Activated gamma-delta T cell treated with Interleukin-2 at 50 U/mL for 16 hours (primary cell): Measurements from ENCODE around the gene PRSS21.
A peak's percentile ranks its signal among the peaks of the same experiment; 100 is the strongest.

ENCODE experiments used
- DNase-seq: peaks from one replicate; pipeline ENCODE4 v3.0.0-alpha.2; 2020

Gene PRSS21

GRCh38 chr16:2826591-2827373, 9.7 kb downstream of the PRSS21 start:
- DNase-seq = no peak

DNA sequence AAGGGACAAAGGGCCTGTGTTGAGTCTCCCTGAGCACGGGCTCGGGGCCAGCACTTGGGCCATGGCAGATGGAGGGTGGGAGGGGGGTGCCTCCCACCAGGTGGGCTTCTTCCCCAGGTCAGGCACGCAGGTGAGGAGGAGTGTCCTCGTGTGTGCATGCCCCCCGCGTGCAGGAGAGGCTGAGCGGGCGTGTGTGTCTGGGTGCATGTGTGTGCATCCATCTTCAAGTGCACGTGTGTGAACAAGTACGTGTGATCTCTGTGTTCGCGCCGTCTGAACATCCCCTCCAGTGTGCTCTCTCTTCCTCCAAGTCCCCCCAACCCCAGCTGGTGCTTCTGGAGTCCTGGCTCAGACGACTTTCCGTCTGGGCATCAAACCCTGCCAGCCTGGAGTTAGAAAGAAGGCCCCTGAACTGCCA, 10.3 kb downstream of the PRSS21 start:
- no peak for DNase-seq

DNA sequence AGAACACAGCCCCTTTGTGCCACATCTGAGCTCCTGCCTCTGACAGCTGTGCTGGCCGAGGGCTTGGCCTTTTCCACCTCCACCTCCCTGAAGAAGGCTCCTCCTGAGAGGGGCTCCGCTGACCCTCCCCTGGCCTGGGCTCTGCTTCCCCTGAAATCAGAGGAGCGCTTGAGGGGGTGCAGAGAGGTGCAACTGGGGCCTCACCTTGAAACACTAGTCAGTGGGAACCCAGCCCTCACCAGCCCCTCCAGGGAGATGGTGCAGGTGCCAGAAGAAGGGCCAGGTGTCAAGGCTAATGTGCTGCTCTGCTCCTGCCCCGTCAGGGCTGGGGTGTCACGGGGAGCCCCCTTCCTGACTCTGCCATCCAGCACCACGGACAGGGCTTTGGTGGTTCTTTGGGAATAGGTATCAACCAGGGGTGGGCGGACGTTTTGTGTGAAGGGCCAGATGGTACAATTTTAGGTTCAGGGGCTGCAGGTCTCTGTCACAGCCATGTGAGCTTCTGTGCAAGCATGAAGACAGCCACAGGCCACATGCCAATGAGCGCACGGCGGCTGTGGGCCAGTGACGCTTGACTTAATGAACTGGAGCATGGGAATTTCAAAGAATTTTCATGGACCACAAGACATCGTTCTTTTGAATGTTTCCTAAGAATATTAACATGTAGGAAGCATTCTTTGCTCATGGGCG, 10.9 kb downstream of the PRSS21 start:
- DNase-seq = no peak

DNA sequence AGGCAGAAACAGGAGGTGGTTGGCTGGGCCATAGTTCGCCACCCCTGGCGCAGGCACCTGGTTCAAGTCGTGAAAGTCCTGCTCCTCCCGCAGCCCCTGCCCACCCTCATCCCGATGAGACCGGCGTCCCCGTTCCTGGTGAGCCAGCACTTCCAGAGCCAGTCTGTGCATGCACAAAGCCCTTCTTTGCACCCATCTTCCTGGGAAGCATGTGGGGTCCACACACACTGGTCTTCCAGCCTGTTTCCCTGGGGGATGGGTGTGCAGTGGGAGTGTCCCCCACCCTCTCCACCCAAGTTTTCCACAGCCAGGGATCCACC, 11.4 kb downstream of the PRSS21 start:
- no peak for DNase-seq

DNA sequence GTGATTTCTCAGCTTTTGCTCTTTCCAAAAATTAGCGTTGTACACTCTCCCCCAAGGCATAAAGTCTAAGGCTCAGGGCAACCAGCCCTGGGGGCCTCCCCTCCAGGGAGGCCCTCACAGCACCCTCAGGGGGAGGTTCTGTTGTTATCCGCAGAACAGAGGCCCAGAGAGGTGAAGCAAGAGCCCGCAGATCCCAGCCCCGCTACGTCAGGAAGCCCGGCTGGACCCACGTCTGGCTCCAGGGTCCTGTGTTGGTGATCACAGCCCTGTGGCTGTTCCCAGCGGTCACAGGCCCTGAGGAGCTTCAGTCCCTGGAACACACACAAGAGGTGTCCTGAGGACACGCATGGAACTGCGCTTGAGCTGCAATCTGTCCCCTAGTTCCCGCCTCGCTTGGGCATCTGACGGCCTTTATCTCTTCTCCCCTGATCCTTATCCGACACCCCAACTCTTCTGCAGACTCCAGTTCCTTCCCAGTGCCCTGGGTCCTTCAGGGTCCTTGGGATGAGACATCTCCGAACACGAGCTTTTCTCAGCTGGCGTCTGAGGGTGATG, 11.9 kb downstream of the PRSS21 start:
- DNase-seq = no peak

DNA sequence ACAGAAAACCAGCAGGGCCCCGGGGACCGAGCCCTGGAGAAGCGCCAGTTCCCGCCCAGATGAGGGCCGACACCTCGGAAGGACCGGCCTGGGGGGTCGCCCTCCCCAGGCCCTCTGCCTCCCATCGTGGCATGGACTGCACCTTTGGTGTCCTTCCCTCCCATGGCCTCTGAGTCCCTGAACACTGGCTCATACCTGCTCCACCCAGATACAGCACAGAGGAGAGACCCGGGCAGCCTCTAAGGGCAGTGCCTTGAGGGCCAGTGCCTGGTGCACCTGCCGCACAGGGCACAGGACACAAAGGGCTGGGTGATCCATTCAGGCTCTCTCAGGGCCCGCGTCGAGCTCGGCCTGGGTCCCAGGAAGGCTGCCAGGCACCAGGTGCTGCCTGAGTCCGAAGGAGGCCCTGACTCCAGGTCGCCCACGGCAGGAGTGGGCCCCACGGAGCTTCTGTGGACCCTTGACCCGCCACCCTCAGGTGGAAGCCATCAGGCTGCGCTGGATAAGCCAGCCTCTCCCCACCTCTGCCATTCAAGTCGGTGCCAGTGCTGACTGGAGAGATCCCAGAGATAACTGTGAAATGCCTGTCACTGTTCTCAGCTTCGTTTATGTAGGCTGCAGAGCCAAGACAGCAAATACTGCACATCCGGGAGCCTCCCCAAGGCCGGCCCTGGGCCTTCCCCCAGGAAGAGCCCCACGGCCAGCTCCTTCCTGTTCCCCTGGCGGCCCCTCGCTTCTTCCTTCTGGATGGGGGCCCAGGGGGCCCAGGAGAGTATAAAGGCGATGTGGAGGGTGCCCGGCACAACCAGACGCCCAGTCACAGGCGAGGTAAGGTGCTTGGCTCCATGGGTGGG, 12.7 kb downstream of the PRSS21 start, which contains the start of gene ZG16B:
Gene ZG16B, plus strand, starts transcription at position 803 of the 854 bp plus-strand sequence. CDS start 139 bp downstream, outside the sequence.
- no peak for DNase-seq

DNA sequence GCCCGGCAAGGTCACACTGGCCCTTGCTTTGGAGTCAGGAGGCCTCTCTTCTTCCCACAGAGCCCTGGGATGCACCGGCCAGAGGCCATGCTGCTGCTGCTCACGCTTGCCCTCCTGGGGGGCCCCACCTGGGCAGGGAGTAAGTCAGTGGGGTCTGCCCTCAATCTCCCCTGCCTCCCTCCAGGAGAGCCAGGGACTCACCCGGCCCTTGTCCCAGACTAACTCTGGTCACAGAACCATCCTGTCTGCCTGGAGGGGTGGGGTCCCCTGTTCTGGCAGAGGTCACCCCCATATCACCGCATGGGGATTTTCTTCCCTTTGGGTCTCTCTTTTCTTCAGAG, 13.3 kb downstream of the PRSS21 start:
- DNase-seq = no peak

DNA sequence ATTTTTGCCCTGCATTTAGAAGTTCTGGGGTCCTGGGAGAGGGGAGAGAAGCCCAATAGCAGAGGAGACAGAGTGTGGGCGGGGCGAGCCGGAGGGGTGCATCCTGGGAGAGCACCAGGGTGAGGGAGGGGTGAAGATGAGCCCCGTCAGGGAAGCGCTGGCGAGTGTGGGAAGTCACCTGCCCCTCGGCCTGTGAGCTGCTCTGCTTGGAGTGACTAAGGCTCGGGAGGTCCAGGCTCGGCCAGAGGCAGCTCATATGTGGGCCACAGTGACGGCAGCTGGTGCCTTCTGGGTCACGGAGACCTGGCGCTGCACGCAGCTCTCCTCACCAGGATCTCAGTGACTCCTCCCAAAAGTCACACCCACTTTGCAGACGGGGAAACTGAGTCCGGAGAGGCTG, 14.2 kb downstream of the PRSS21 start:
- DNase-seq = no peak

DNA sequence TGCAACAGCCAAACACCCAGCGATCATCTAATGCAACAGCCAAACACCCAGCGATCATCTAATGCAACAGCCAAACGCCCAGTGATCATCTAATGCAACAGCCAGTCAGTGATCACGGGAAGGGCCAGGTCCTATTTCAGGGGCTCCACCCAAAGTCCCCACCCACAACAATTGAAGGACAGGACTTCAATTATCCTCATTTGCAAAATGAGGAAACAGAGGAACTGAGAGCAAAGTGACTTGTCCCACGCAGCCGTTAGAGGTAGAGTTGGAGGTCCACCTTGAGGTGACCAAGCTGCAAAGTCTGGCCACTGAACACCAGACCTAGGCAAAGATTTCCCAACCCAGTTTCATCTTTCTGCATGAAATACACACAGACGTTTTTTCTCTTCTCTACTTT, 16.7 kb downstream of the PRSS21 start:
- DNase-seq = no peak

DNA sequence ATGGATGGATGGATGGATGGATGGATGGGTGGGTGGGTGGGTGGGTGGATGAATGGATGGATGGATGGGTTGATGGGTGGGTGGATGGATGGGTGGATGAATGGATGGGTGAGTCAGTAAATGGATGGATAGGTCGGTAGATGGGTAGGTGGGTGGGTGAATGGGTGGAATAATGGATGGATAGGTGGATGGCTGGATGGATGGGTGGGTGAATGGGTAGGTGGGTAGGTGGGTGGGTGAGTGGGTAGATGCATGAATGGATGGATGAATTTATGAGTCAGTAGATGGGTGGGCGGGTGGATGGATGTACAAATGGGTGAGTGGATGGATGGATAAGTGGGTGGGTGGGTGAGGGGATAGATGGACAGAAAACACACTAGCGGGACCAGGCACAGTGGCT, 17.9 kb downstream of the PRSS21 start:
- no peak for DNase-seq

DNA sequence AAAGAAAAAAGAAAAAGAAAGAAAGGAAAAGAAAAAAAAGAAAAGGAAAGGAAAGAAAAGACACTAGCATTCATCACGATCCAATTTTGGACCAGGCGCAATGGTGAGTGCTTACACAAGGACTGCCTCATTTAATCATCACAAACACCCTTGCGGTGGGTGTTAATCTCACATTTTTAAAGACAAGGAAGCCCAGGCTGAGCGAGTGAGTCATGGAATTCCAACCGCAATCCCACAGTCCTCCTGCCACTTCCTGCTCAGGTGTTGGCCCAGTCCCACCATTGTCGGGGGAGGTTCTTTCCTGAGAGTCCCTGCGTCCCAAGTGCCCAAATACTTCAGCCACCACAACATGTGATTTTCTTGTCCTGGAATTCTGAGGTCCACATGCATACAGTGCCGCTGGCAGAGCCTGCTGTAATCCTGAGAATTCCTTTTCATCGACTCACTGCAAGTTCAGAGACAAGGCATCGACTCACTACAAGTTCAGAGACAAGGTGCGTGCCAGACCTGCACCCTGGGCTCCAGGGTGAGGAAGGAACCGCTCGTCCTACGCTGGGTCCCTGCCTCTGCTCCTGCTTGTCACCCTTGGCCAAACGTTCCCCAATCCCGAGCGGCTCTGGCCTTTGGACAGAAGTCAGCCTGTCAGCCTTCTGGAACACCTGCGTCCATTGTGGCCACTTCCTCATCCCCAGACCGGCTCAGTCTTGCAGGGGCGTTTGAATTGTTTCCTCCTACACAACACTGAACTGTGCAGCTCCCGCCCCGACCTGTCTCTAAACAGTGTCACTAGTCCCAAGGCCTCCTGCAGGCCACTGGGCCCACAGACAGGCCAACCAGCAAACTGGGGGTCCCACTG, 18.8 kb downstream of the PRSS21 start:
- no peak for DNase-seq

DNA sequence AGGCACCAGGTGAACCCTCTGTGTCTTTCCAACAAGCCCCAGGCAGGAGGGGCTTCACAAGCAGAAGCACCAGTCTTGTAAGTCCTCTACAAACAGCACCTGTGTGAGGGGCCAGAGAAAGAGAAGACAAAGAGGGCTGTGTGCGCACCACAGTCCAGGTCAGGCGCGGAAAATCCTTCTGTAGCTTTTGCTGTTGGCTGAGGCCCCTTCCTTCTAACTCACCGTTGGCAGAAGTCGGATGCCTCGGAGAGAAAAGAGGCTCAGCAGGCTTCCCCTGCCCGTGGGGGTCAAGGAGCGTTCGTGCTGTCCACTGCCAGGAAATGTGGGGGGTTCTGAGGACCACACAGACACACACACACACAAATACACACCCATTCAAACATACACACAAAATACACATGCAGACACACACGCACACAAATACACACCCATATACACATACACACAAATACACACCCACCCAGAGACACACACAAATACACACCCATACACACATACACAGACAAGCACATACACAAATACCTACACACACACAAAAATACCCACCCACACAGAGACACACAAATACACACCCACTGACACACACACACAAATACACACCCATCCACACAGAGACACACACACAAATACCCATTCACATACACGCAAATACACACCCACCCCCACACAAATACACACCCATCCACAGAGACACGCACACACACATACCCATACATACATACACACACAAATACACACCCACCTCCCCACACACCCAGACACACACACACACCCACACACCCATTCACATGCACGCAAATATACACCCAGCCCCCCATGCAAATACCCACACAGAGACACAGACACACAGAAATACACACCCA, 19.8 kb downstream of the PRSS21 start:
- no peak for DNase-seq

DNA sequence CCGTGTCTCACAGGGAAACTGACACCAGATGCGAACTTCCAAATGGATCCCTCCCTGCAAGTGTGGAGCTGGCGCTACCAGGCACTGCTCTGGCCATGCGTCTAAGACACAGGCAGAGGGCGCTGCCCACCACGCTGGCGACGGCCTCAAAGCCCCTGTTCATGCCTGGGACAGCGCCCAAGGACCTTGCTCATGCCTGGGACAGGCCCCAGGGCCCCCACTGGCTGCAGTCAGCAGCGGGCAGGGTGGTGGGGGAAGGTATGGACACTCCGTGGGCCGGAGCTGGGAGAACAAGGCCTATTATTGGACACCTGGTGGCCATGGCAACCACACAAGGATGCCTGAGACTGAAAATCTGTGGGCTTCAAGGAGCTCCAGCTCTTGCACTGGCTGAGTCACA, 21.9 kb downstream of the PRSS21 start:
- DNase-seq = peak; percentile 55

- no peak for DNase-seq
Observed at GRCh38 chr16:2839650-2840450, 22.8 kb downstream of the PRSS21 start.

DNA sequence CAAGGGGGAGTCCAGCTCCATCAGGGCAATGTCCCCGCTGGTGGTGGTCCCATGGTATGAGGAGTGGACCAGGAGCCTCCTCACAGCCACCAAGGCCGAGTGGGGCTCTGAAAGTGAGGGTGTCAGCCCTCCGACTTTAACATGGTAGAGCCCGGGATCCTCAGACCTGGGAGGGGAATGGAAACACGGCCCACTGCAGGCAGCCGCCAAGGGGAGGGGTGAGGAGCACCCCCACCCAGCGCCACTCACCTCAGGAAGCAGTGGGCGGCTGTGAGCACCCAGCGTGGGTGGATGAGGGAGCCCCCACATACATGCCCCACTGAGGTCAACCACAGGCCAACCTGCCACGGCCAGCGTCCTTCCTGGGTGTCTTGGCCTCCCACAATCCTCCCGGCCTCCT, 23.9 kb downstream of the PRSS21 start:
- DNase-seq = no peak

DNA sequence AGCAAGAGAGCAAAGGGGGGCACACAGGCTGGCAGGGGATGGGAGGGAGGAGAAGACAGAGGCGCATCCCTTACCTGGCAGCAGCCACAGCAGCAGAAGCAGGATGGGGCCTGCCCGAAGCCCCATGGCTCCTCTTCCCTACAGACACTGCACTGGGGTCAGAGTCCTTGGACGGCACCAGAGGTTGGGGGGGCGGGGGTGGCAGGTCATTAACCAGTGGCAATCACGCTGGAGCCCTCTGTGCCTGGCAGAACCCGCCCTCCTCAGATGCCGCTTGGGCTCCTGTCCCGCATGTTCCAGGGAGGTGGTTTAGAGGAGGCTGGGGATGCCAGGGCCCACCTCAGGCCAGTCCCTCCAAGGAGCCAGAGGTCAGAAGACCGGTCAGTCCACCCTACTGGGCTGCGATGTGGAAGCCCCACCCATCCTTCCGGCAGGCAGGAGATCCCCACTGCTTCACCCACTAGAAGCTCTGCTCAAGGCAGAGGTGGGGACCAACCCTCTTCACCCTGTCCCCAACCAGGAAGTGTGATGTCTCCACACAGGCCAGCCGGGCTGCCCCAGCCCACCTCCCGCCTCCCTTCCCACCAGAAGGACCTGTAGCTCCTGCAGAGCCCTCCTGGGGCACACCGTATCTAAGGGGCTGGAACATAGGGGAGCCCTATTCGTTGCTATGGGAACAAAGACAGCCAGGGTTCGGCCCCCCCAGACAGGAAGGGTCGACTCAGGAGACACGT, 24.7 kb downstream of the PRSS21 start:
- no peak for DNase-seq

DNA sequence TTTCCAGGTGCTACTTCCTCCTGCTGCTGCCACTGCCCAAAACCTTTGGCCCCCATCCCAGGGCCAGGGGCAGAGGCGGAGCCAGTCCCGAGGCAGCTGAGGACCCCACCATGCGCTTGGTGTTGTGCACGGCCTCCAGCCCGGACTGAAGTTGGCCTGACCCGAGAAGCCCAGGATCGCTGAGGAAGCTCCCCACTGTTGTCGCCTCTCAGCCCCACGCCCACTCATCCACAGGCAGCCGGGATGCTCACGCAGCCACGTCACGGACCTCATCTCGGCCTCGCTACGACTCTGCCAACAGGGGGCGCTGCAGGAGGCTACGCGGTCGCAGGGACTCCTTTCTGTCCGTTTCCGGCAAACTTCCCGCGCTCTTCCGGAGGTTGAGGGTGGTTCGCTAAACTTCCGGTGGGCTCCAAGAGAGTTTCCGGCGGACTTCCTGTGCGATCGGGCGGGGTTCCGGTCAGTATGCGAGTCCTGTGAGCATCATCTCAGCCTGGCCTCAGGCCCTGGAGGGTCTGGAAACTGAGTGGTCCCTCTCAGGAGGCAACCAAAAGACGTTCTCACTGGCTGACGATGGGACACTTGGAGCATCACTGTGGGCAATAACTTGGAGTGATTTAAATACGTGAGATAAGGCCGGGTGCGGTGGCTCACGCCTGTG, 25.4 kb downstream of the PRSS21 start:
- peak; percentile 77 for DNase-seq

GRCh38 chr16:2843526-2843925, 26.5 kb downstream of the PRSS21 start:
- no peak for DNase-seq

DNA sequence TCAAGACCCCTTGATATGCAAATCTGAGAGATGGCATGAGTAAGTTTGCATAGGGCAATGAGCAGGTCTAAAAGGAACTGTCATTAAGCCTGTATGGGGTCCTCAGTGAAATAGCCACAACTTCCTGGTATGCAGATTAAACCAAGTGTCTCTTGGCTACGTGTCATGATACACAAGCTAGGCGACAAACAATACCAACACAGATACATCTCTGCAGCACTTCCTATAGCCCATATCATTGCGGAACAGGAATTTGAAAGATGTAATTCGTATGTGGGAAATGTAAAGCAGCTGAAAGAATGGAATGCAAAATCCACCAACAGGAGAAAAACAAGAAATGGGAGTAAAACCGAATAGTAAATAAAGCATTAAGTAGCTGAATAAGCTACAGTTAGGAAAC, 28.1 kb downstream of the PRSS21 start:
- DNase-seq = no peak
